HepG2 (cell line): Measurements from ENCODE around the gene AGRP. TPM values are rescaled to one million over a fixed set of nuclear protein-coding genes. Genes with fewer than 3 reads are reported as not detected.
A peak's percentile ranks its signal among the peaks of the same experiment; 100 is the strongest.

ENCODE experiments used
- AGO2 ChIP-seq: fragments of 200-400 bp; formaldehyde crosslinking; optimal IDR thresholded peaks from 2 replicates; pipeline ENCODE3; 2017; ENCODE audit warnings: mild to moderate bottlenecking, low read depth, low read length, moderate library complexity
- FLYWCH1 ChIP-seq: sonication (generic); formaldehyde crosslinking; IDR thresholded peaks from 2 replicates; pipeline ENCODE4 v1.8.1; 2023; ENCODE audit warnings: mild to moderate bottlenecking, missing genetic modification reagents
- HDAC1 ChIP-seq: sonication (generic); formaldehyde crosslinking; IDR thresholded peaks from 2 replicates; pipeline ENCODE4 v1.5.1; 2020; ENCODE audit warnings: mild to moderate bottlenecking, missing genetic modification reagents
- HMGA1 ChIP-seq: sonication (generic); formaldehyde crosslinking; conservative IDR thresholded peaks from 2 replicates; pipeline ENCODE4 v1.4.0; 2020; ENCODE audit warnings: missing genetic modification reagents
- MEIS2 ChIP-seq: sonication (generic); formaldehyde crosslinking; IDR thresholded peaks from 2 replicates; pipeline ENCODE4 v1.9.0; 2021; ENCODE audit warnings: mild to moderate bottlenecking, missing genetic modification reagents
- MLLT10 ChIP-seq: sonication (generic); formaldehyde crosslinking; IDR thresholded peaks from 2 replicates; pipeline ENCODE4 v1.4.0; 2020; ENCODE audit warnings: missing genetic modification reagents
- PHF21A ChIP-seq: sonication (generic); formaldehyde crosslinking; IDR thresholded peaks from 2 replicates; pipeline ENCODE4 v1.5.0; 2020; ENCODE audit warnings: mild to moderate bottlenecking, missing genetic modification reagents
- PITX1 ChIP-seq: sonication (generic); formaldehyde crosslinking; IDR thresholded peaks from 2 replicates; pipeline ENCODE4 v1.5.1; 2020; ENCODE audit warnings: mild to moderate bottlenecking, missing genetic modification reagents
- WIZ ChIP-seq: sonication (generic); formaldehyde crosslinking; IDR thresholded peaks from 2 replicates; pipeline ENCODE4 v1.5.1; 2020; ENCODE audit warnings: mild to moderate bottlenecking, missing genetic modification reagents
- ZBTB20 ChIP-seq: sonication (generic); formaldehyde crosslinking; IDR thresholded peaks from 2 replicates; pipeline ENCODE4 v1.8.1; 2023; ENCODE audit warnings: missing genetic modification reagents, low read depth, mild to moderate bottlenecking, borderline replicate concordance
- ZBTB7A ChIP-seq: sonication (generic); formaldehyde crosslinking; IDR thresholded peaks from 2 replicates; pipeline ENCODE4 v1.8.0; 2022; ENCODE audit warnings: mild to moderate bottlenecking, missing genetic modification reagents
- ZFP41 ChIP-seq: sonication (generic); formaldehyde crosslinking; IDR thresholded peaks from 2 replicates; pipeline ENCODE4 v1.4.0; 2020; ENCODE audit warnings: mild to moderate bottlenecking, missing genetic modification reagents, borderline replicate concordance
- ZNF263 ChIP-seq: sonication (generic); formaldehyde crosslinking; IDR thresholded peaks from 2 replicates; pipeline ENCODE4 v1.4.0; 2020; ENCODE audit warnings: missing genetic modification reagents
- ZNF33B ChIP-seq: sonication (generic); formaldehyde crosslinking; IDR thresholded peaks from 2 replicates; pipeline ENCODE4 v1.5.1; 2020; ENCODE audit warnings: mild to moderate bottlenecking, missing genetic modification reagents
- ZNF552 ChIP-seq: sonication (generic); formaldehyde crosslinking; IDR thresholded peaks from 2 replicates; pipeline ENCODE4 v1.9.0; 2022; ENCODE audit warnings: missing genetic modification reagents, mild to moderate bottlenecking, borderline replicate concordance
- ZNF670 ChIP-seq: sonication (generic); formaldehyde crosslinking; IDR thresholded peaks from 2 replicates; pipeline ENCODE4 v1.8.0; 2022; ENCODE audit warnings: mild to moderate bottlenecking, missing genetic modification reagents, borderline replicate concordance
- ZNF768 ChIP-seq: sonication (generic); formaldehyde crosslinking; IDR thresholded peaks from 2 replicates; pipeline ENCODE4 v1.4.0; 2020; ENCODE audit warnings: missing genetic modification reagents
- ZNF83 ChIP-seq: sonication (generic); formaldehyde crosslinking; IDR thresholded peaks from 2 replicates; pipeline ENCODE4 v1.4.0; 2020; ENCODE audit warnings: missing genetic modification reagents, mild to moderate bottlenecking, borderline replicate concordance
- polyA plus RNA-seq, 8 experiments: library from polyadenylated mRNA; depleted of rRNA in 3 of 8; stranded (reverse) in 7 of 8; unstranded in 1 of 8; fragments of >200 nt; fragmentation: Illumina TruSeq in 4 of 8; extraction: Trizol in 4 of 8; gene quantifications; 2 replicates each; pipeline versions ENCODE4 v1.2.1 to v1.2.3, GENCODE V29; 2011 to 2016; ENCODE audit warnings: low read depth in 4 of 8, missing spikeins in 1 of 8, mixed read lengths in 1 of 8; ENCODE audit not compliant: insufficient read depth in 1 of 8
- total RNA-seq, 5 experiments: library from RNA; depleted of rRNA; stranded (reverse); fragments of >200 nt; fragmentation: Illumina TruSeq; extraction: Trizol; gene quantifications; 2 replicates each; pipeline ENCODE4 v1.2.3, GENCODE V29; 2016; ENCODE audit warnings: low read depth in 1 of 5
- TF ChIP-seq, protein P1 (sequence below): sonication (generic); formaldehyde crosslinking; conservative IDR thresholded peaks from 2 replicates; pipeline ENCODE4 v1.8.0; 2022; ENCODE audit warnings: mild to moderate bottlenecking, moderate library complexity, missing genetic modification reagents
- TF ChIP-seq, protein P2 (sequence below): sonication (generic); formaldehyde crosslinking; IDR thresholded peaks from 2 replicates; pipeline ENCODE4 v1.4.0; 2020; ENCODE audit warnings: missing genetic modification reagents, borderline replicate concordance
- TF ChIP-seq, protein P3 (sequence below): sonication (generic); formaldehyde crosslinking; IDR thresholded peaks from 2 replicates; pipeline ENCODE4 v1.5.1; 2020; ENCODE audit warnings: mild to moderate bottlenecking, missing genetic modification reagents, borderline replicate concordance

AGRP gene
- total and polyA plus RNA-seq, 2 of the 13 experiments (the other 11 are each of a cell fraction or from before 2014, with no cell fraction given), result not detected

DNA sequence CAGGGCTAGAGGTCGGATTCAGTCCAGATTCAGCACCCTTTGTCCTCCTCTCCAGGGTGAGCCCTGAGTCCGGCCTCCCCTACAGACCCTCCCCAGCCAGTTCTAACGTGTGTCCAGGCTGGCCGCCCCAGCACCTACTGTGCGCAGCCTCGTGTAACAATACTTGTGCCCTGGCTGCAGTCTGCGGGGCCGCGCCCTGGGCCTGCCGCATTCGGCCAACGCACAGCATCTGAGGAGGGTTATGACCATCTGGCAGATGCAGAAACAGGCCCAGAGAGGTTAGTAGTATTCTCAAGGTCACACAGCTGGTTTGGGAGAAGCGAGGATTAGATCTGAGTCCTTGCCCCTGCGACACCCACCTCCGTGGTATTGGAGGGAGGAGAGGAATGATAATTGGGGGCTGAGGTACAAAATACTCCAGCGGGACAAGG is 46.2 kb upstream of the AGRP start (continued):
- no peak for TF ChIP-seq ZNF33B (CRISPR knock-in tag)
- TF ChIP-seq, protein P1, sequence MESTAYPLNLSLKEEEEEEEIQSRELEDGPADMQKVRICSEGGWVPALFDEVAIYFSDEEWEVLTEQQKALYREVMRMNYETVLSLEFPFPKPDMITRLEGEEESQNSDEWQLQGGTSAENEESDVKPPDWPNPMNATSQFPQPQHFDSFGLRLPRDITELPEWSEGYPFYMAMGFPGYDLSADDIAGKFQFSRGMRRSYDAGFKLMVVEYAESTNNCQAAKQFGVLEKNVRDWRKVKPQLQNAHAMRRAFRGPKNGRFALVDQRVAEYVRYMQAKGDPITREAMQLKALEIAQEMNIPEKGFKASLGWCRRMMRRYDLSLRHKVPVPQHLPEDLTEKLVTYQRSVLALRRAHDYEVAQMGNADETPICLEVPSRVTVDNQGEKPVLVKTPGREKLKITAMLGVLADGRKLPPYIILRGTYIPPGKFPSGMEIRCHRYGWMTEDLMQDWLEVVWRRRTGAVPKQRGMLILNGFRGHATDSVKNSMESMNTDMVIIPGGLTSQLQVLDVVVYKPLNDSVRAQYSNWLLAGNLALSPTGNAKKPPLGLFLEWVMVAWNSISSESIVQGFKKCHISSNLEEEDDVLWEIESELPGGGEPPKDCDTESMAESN (CRISPR knock-in tag), result peak; percentile 66
- TF ChIP-seq PITX1 (CRISPR knock-in tag), result 0 out of 2 replicates have a peak, but pooled peaks have one; percentile 26
- no peak for TF ChIP-seq HMGA1 (CRISPR knock-in tag)
- TF ChIP-seq ZBTB20 (CRISPR knock-in tag), result 0 out of 2 replicates have a peak, but pooled peaks have one; percentile 34
- TF ChIP-seq MEIS2, result no peak
- no peak for TF ChIP-seq ZNF263
- TF ChIP-seq FLYWCH1 (CRISPR knock-in tag), result no peak
- TF ChIP-seq, protein P2, sequence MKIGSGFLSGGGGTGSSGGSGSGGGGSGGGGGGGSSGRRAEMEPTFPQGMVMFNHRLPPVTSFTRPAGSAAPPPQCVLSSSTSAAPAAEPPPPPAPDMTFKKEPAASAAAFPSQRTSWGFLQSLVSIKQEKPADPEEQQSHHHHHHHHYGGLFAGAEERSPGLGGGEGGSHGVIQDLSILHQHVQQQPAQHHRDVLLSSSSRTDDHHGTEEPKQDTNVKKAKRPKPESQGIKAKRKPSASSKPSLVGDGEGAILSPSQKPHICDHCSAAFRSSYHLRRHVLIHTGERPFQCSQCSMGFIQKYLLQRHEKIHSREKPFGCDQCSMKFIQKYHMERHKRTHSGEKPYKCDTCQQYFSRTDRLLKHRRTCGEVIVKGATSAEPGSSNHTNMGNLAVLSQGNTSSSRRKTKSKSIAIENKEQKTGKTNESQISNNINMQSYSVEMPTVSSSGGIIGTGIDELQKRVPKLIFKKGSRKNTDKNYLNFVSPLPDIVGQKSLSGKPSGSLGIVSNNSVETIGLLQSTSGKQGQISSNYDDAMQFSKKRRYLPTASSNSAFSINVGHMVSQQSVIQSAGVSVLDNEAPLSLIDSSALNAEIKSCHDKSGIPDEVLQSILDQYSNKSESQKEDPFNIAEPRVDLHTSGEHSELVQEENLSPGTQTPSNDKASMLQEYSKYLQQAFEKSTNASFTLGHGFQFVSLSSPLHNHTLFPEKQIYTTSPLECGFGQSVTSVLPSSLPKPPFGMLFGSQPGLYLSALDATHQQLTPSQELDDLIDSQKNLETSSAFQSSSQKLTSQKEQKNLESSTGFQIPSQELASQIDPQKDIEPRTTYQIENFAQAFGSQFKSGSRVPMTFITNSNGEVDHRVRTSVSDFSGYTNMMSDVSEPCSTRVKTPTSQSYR (CRISPR knock-in tag), result no peak
- peak; percentile 20 for TF ChIP-seq AGO2
- TF ChIP-seq MLLT10 (CRISPR knock-in tag), result no peak
- TF ChIP-seq ZNF768, result peak; percentile 99
- 0 out of 2 replicates have a peak, but pooled peaks have one; percentile 77 for TF ChIP-seq ZNF552
- TF ChIP-seq ZFP41 (CRISPR knock-in tag), result no peak
- TF ChIP-seq, protein P3, sequence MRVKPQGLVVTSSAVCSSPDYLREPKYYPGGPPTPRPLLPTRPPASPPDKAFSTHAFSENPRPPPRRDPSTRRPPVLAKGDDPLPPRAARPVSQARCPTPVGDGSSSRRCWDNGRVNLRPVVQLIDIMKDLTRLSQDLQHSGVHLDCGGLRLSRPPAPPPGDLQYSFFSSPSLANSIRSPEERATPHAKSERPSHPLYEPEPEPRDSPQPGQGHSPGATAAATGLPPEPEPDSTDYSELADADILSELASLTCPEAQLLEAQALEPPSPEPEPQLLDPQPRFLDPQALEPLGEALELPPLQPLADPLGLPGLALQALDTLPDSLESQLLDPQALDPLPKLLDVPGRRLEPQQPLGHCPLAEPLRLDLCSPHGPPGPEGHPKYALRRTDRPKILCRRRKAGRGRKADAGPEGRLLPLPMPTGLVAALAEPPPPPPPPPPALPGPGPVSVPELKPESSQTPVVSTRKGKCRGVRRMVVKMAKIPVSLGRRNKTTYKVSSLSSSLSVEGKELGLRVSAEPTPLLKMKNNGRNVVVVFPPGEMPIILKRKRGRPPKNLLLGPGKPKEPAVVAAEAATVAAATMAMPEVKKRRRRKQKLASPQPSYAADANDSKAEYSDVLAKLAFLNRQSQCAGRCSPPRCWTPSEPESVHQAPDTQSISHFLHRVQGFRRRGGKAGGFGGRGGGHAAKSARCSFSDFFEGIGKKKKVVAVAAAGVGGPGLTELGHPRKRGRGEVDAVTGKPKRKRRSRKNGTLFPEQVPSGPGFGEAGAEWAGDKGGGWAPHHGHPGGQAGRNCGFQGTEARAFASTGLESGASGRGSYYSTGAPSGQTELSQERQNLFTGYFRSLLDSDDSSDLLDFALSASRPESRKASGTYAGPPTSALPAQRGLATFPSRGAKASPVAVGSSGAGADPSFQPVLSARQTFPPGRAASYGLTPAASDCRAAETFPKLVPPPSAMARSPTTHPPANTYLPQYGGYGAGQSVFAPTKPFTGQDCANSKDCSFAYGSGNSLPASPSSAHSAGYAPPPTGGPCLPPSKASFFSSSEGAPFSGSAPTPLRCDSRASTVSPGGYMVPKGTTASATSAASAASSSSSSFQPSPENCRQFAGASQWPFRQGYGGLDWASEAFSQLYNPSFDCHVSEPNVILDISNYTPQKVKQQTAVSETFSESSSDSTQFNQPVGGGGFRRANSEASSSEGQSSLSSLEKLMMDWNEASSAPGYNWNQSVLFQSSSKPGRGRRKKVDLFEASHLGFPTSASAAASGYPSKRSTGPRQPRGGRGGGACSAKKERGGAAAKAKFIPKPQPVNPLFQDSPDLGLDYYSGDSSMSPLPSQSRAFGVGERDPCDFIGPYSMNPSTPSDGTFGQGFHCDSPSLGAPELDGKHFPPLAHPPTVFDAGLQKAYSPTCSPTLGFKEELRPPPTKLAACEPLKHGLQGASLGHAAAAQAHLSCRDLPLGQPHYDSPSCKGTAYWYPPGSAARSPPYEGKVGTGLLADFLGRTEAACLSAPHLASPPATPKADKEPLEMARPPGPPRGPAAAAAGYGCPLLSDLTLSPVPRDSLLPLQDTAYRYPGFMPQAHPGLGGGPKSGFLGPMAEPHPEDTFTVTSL (CRISPR knock-in tag), result no peak
- peak; percentile 5; the same call in 1 of the 2 replicates for TF ChIP-seq ZBTB7A
- peak; percentile 19 for TF ChIP-seq HDAC1
- no peak for TF ChIP-seq WIZ (CRISPR knock-in tag)
- TF ChIP-seq PHF21A (CRISPR knock-in tag), result no peak
- TF ChIP-seq ZNF83 (CRISPR knock-in tag), result 0 out of 2 replicates have a peak, but pooled peaks have one; percentile 30
- TF ChIP-seq ZNF670 (CRISPR knock-in tag), result 0 out of 2 replicates have a peak, but pooled peaks have one; percentile 54
